LNCAP (cell line): Measurements from ENCODE around the gene GRIPAP1.

ENCODE experiments used
- TF ChIP-seq, protein P1 (sequence below): fragments of 450-650 bp; IDR thresholded peaks from 2 replicates; pipeline ENCODE4 v1.5.1; 2017; ENCODE audit warnings: mild to moderate bottlenecking

The GRIPAP1 gene

DNA sequence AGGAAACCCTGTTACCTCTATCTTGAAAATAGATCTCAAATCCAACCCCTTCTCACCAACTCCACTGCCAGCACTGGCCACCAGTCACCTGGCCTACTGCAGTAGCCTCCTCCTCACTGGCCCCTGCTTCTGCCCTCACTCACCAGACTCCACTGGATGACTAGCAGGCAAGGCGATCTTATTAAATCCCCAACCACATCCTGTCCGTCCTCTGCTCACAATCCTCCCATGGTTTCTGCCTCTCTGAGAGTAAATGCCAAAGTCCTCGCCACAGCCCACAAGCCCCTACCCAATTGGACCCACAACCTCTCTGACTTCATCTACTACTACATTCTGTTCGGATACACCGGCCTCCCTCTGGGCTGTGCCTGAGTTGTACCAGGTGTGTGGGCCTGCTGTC is 77.8 kb downstream of the GRIPAP1 start:
- TF ChIP-seq, protein P1, sequence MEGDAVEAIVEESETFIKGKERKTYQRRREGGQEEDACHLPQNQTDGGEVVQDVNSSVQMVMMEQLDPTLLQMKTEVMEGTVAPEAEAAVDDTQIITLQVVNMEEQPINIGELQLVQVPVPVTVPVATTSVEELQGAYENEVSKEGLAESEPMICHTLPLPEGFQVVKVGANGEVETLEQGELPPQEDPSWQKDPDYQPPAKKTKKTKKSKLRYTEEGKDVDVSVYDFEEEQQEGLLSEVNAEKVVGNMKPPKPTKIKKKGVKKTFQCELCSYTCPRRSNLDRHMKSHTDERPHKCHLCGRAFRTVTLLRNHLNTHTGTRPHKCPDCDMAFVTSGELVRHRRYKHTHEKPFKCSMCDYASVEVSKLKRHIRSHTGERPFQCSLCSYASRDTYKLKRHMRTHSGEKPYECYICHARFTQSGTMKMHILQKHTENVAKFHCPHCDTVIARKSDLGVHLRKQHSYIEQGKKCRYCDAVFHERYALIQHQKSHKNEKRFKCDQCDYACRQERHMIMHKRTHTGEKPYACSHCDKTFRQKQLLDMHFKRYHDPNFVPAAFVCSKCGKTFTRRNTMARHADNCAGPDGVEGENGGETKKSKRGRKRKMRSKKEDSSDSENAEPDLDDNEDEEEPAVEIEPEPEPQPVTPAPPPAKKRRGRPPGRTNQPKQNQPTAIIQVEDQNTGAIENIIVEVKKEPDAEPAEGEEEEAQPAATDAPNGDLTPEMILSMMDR = no peak

DNA sequence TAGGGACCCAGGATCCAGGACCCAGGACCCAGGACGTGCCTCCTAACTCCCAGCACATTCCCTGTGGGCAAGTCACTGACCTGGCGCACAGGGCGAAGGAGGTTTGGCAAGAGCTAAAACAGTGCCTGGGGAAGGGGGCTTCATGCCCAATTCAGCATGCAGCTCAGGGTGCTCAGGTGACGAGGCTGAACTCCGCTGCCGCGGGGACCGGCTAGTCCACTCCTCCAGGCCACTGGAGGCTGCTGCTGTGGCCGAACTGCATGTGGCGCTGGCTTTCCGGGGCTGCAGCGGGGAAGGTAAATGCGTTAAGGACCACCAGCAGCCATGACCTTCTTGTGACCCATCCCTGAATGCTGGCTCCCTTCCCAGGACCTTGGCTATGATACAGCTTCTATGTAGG is 78.3 kb downstream of the GRIPAP1 start:
- TF ChIP-seq, protein P1 = no peak
